ENCODE results near the gene SH3BP2.

The SH3BP2 gene

GRCh38 chr4:2829321-2829932, 36.5 kb downstream of the SH3BP2 start:
- no peak for FAIRE-seq
- peak; percentile 17 for DNase-seq (ENCODE audit: insufficient read length)
- no peak for TF ChIP-seq POLR2AphosphoS5 (IDR thresholded peaks at IDR 0.05; ENCODE audit: low read depth, low read length)
- no peak for TF ChIP-seq TAF1 (IDR thresholded peaks at IDR 0.05; ENCODE audit: borderline replicate concordance, low read depth, low read length)
- no peak for TF ChIP-seq POLR2A (IDR thresholded peaks at IDR 0.05; ENCODE audit: low read depth, low read length)

GRCh38 chr4:2829933-2830451, 37.1 kb downstream of the SH3BP2 start:
- FAIRE-seq (no peak), DNase-seq (ENCODE audit: insufficient read length) (peak; percentile 13)
- TF ChIP-seq POLR2A (IDR thresholded peaks at IDR 0.05; ENCODE audit: low read depth, low read length) (no peak), TAF1 (IDR thresholded peaks at IDR 0.05; ENCODE audit: borderline replicate concordance, low read depth, low read length) (no peak), POLR2AphosphoS5 (IDR thresholded peaks at IDR 0.05; ENCODE audit: low read depth, low read length) (no peak)

- peak; percentile 10 for DNase-seq (ENCODE audit: insufficient read length)
- no peak for FAIRE-seq
- TF ChIP-seq POLR2A (IDR thresholded peaks at IDR 0.05; ENCODE audit: low read depth, low read length) = 0 out of 2 replicates have a peak, but pooled peaks have one; percentile 23
- TF ChIP-seq POLR2AphosphoS5 (IDR thresholded peaks at IDR 0.05; ENCODE audit: low read depth, low read length) = no peak
Observed at GRCh38 chr4:2830632-2831610, 38.0 kb downstream of the SH3BP2 start.

- TF ChIP-seq POLR2A (IDR thresholded peaks at IDR 0.05; ENCODE audit: low read depth, low read length) = no peak
- TF ChIP-seq POLR2AphosphoS5 (IDR thresholded peaks at IDR 0.05; ENCODE audit: low read depth, low read length) = no peak
- no peak for TF ChIP-seq TAF1 (IDR thresholded peaks at IDR 0.05; ENCODE audit: borderline replicate concordance, low read depth, low read length)
- peak; percentile 21 for DNase-seq (ENCODE audit: insufficient read length)
- peak; percentile 65 for FAIRE-seq
Observed at GRCh38 chr4:2831611-2832308, 38.9 kb downstream of the SH3BP2 start.

- TF ChIP-seq TAF1 (IDR thresholded peaks at IDR 0.05; ENCODE audit: borderline replicate concordance, low read depth, low read length) (no peak), POLR2AphosphoS5 (IDR thresholded peaks at IDR 0.05; ENCODE audit: low read depth, low read length) (no peak), POLR2A (IDR thresholded peaks at IDR 0.05; ENCODE audit: low read depth, low read length) (no peak)
- peak; percentile 99 for FAIRE-seq
Observed at GRCh38 chr4:2832309-2832980, 39.6 kb downstream of the SH3BP2 start.

GRCh38 chr4:2832981-2833670, 40.2 kb downstream of the SH3BP2 start:
- no peak for FAIRE-seq
- DNase-seq (ENCODE audit: insufficient read length) = no peak
- no peak for TF ChIP-seq POLR2AphosphoS5 (IDR thresholded peaks at IDR 0.05; ENCODE audit: low read depth, low read length)
- TF ChIP-seq TAF1 (IDR thresholded peaks at IDR 0.05; ENCODE audit: borderline replicate concordance, low read depth, low read length) = no peak
- TF ChIP-seq POLR2A (IDR thresholded peaks at IDR 0.05; ENCODE audit: low read depth, low read length) = no peak

More at GRCh38 chr4:2832309-2832980, 39.6 kb downstream of the SH3BP2 start:
- DNase-seq (ENCODE audit: insufficient read length) = peak; percentile 75

GRCh38 chr4:2833671-2834000, 40.8 kb downstream of the SH3BP2 start:
- DNase-seq (ENCODE audit: insufficient read length) (peak; percentile 15), FAIRE-seq (no peak)
- TF ChIP-seq POLR2AphosphoS5 (IDR thresholded peaks at IDR 0.05; ENCODE audit: low read depth, low read length) (no peak), TAF1 (IDR thresholded peaks at IDR 0.05; ENCODE audit: borderline replicate concordance, low read depth, low read length) (no peak), POLR2A (IDR thresholded peaks at IDR 0.05; ENCODE audit: low read depth, low read length) (no peak)

GRCh38 chr4:2834001-2834921, 41.4 kb downstream of the SH3BP2 start:
- DNase-seq (ENCODE audit: insufficient read length) = peak; percentile 13
- TF ChIP-seq TAF1 (IDR thresholded peaks at IDR 0.05; ENCODE audit: borderline replicate concordance, low read depth, low read length) (no peak), POLR2A (IDR thresholded peaks at IDR 0.05; ENCODE audit: low read depth, low read length) (no peak), POLR2AphosphoS5 (IDR thresholded peaks at IDR 0.05; ENCODE audit: low read depth, low read length) (no peak)
- no peak for FAIRE-seq

GRCh38 chr4:2835978-2836377, 43.1 kb downstream of the SH3BP2 start:
- DNase-seq (ENCODE audit: insufficient read length) (no peak), FAIRE-seq (no peak)
- TF ChIP-seq TAF1 (IDR thresholded peaks at IDR 0.05; ENCODE audit: borderline replicate concordance, low read depth, low read length) (no peak), POLR2A (IDR thresholded peaks at IDR 0.05; ENCODE audit: low read depth, low read length) (no peak), POLR2AphosphoS5 (IDR thresholded peaks at IDR 0.05; ENCODE audit: low read depth, low read length) (no peak)
